Suppressor macrophage treated with lipopolysaccharide for 4 hours (primary cell): Measurements from ENCODE around the gene SUZ12.
"Not testable (repeated sequence)": the region's sequence is repeated elsewhere in the genome, so short reads cannot be mapped to it uniquely, and the experiment has no call there.

ENCODE experiments used
- DNase-seq: peaks from one replicate; pipeline ENCODE4 v3.0.0-alpha.2; 2020

The SUZ12 gene

GRCh38 chr17:31936615-31937609 is at the start of gene SUZ12:
Gene SUZ12, plus strand, starts transcription at chr17:31937007. Its CDS starts 240 bp downstream, at chr17:31937247.
- DNase-seq: peak; percentile 82

- DNase-seq: peak; percentile 65
Measured at GRCh38 chr17:31888124-31888523, 48.7 kb upstream of the SUZ12 start.

GRCh38 chr17:31900877-31901276 is 35.9 kb upstream of the SUZ12 start:
- peak; percentile 26 for DNase-seq

- no peak for DNase-seq
Measured at GRCh38 chr17:31902693-31903092, 34.1 kb upstream of the SUZ12 start.

- no peak for DNase-seq
Measured at GRCh38 chr17:31903401-31903800, 33.4 kb upstream of the SUZ12 start.

GRCh38 chr17:31907342-31907962 is 29.4 kb upstream of the SUZ12 start:
- DNase-seq: no peak

- DNase-seq: no peak
Measured at GRCh38 chr17:31908386-31908785, 28.4 kb upstream of the SUZ12 start.

GRCh38 chr17:31912705-31913104 is 24.1 kb upstream of the SUZ12 start:
- not testable (repeated sequence) for DNase-seq

GRCh38 chr17:31915456-31916100 is 21.2 kb upstream of the SUZ12 start:
- no peak for DNase-seq

- DNase-seq: no peak
Measured at GRCh38 chr17:31916491-31917064, 20.2 kb upstream of the SUZ12 start.

GRCh38 chr17:31917065-31917529 is 19.7 kb upstream of the SUZ12 start:
- DNase-seq: peak; percentile 25

- DNase-seq: not testable (repeated sequence)
Measured at GRCh38 chr17:31917721-31918120, 19.1 kb upstream of the SUZ12 start.

GRCh38 chr17:31918701-31919128 is 18.1 kb upstream of the SUZ12 start:
- DNase-seq: no peak

GRCh38 chr17:31919802-31920525 is 16.8 kb upstream of the SUZ12 start:
- no peak for DNase-seq

- DNase-seq: no peak
Measured at GRCh38 chr17:31926100-31926729, 10.6 kb upstream of the SUZ12 start.

GRCh38 chr17:31931756-31932155 is 5.1 kb upstream of the SUZ12 start:
- DNase-seq: peak; percentile 41

GRCh38 chr17:31935512-31935911 is 1.3 kb upstream of the SUZ12 start:
- DNase-seq: no peak

- DNase-seq: not testable (repeated sequence)
Measured at GRCh38 chr17:31937926-31938641, 1.3 kb downstream of the SUZ12 start.

- DNase-seq: not testable (repeated sequence)
Measured at GRCh38 chr17:31941916-31942315, 5.1 kb downstream of the SUZ12 start.

GRCh38 chr17:31942396-31942795 is 5.6 kb downstream of the SUZ12 start:
- DNase-seq: not testable (repeated sequence)

GRCh38 chr17:31951953-31952352 is 15.1 kb downstream of the SUZ12 start:
- not testable (repeated sequence) for DNase-seq
